GM19395 (cell line): ENCODE measurements around the gene CACNA2D4.

Experiments
- ATAC-seq: cut with Tn5 transposase; IDR thresholded peaks from one replicate; pipeline ENCODE4 v1.9.1; 2021; ENCODE audit warnings: mild to moderate bottlenecking, moderate library complexity; ENCODE audit not compliant: unreplicated experiment

The CACNA2D4 gene

GRCh38 chr12:1758887-1759286, 159.6 kb downstream of the CACNA2D4 start:
- no peak for ATAC-seq

- ATAC-seq: no peak
These were observed 160.1 kb downstream of the CACNA2D4 start for GRCh38 chr12:1758376-1758775.

GRCh38 chr12:1750300-1750699, 168.2 kb downstream of the CACNA2D4 start:
- no peak for ATAC-seq

- no peak for ATAC-seq
These were observed 169.4 kb downstream of the CACNA2D4 start for GRCh38 chr12:1749019-1749418.

- no peak for ATAC-seq
These were observed 170.8 kb downstream of the CACNA2D4 start for GRCh38 chr12:1747609-1748008.

GRCh38 chr12:1744932-1745331, 173.5 kb downstream of the CACNA2D4 start:
- no peak for ATAC-seq
